Mononuclear cell (primary cell): ENCODE data around the gene SORCS2. TPM values are rescaled to one million over a fixed set of nuclear protein-coding genes. Genes with fewer than 3 reads are reported as not detected.

Source experiments
- H3K27me3 ChIP-seq: 2 replicates; pipeline ENCODE4 v1.6.0; 2011; ENCODE audit warnings: low read length, control low read depth; ENCODE audit not compliant: insufficient read depth
- H3K4me1 ChIP-seq: 2 replicates; pipeline ENCODE4 v1.5.1; 2011; ENCODE audit warnings: mild to moderate bottlenecking, low read length, control low read depth; ENCODE audit not compliant: insufficient read depth
- H3K4me3 ChIP-seq: 2 replicates; pipeline ENCODE4 v1.5.1; 2011; ENCODE audit warnings: mild to moderate bottlenecking, low read length, moderate library complexity
- H3K9me3 ChIP-seq: 2 replicates; pipeline ENCODE4 v1.5.1; 2011; ENCODE audit warnings: low read depth, mild to moderate bottlenecking, control low read depth, low read length
- total RNA-seq: library from RNA; depleted of rRNA; stranded (reverse); fragments of >200 nt; gene quantifications from one replicate; pipeline ENCODE4 v1.2.3, GENCODE V29; 2012

SORCS2 gene
- total RNA-seq = 0.10 TPM

GRCh38 chr4:7192252-7193029 is at the start of gene SORCS2:
TSS of gene SORCS2 (plus strand) at chr4:7192538.
- Histone ChIP-seq H3K4me1 (no peaks in the 10 kb centered on the region), H3K4me3 (no peak within 1 kb of the TSS), H3K27me3 (peaks cover 22% of the 10 kb centered on the region), H3K9me3 (no peaks in the 10 kb centered on the region)

- Histone ChIP-seq H3K27me3 (no peaks in the 10 kb centered on the region), H3K9me3 (no peaks in the 10 kb centered on the region), H3K4me1 (no peaks in the 10 kb centered on the region), H3K4me3 (no peak overlapping the region)
Observed at GRCh38 chr4:7144374-7145290, 47.7 kb upstream of the SORCS2 start.

GRCh38 chr4:7145291-7145934 is 46.9 kb upstream of the SORCS2 start:
- H3K4me1 ChIP-seq = no peaks in the 10 kb centered on the region
- no peaks in the 10 kb centered on the region for H3K27me3 ChIP-seq
- H3K4me3 ChIP-seq = no peak overlapping the region
- no peaks in the 10 kb centered on the region for H3K9me3 ChIP-seq

GRCh38 chr4:7146059-7146785 is 46.1 kb upstream of the SORCS2 start:
- Histone ChIP-seq H3K27me3 (no peaks in the 10 kb centered on the region), H3K4me1 (no peaks in the 10 kb centered on the region), H3K4me3 (no peak overlapping the region), H3K9me3 (no peaks in the 10 kb centered on the region)

- no peak overlapping the region for H3K4me3 ChIP-seq
- no peaks in the 10 kb centered on the region for H3K9me3 ChIP-seq
- no peaks in the 10 kb centered on the region for H3K4me1 ChIP-seq
- H3K27me3 ChIP-seq = no peaks in the 10 kb centered on the region
Observed at GRCh38 chr4:7146786-7147115, 45.6 kb upstream of the SORCS2 start.

GRCh38 chr4:7147261-7147660 is 45.1 kb upstream of the SORCS2 start:
- Histone ChIP-seq H3K9me3 (no peaks in the 10 kb centered on the region), H3K4me1 (no peaks in the 10 kb centered on the region), H3K27me3 (no peaks in the 10 kb centered on the region), H3K4me3 (no peak overlapping the region)

- Histone ChIP-seq H3K4me1 (no peaks in the 10 kb centered on the region), H3K4me3 (no peak overlapping the region), H3K27me3 (no peaks in the 10 kb centered on the region), H3K9me3 (no peaks in the 10 kb centered on the region)
Observed at GRCh38 chr4:7147661-7148310, 44.6 kb upstream of the SORCS2 start.

GRCh38 chr4:7148337-7148736 is 44.0 kb upstream of the SORCS2 start:
- Histone ChIP-seq H3K9me3 (no peaks in the 10 kb centered on the region), H3K4me3 (no peak overlapping the region), H3K4me1 (no peaks in the 10 kb centered on the region), H3K27me3 (no peaks in the 10 kb centered on the region)

- no peaks in the 10 kb centered on the region for H3K9me3 ChIP-seq
- no peaks in the 10 kb centered on the region for H3K4me1 ChIP-seq
- no peak overlapping the region for H3K4me3 ChIP-seq
- H3K27me3 ChIP-seq = no peaks in the 10 kb centered on the region
Observed at GRCh38 chr4:7150036-7150635, 42.2 kb upstream of the SORCS2 start.

- no peaks in the 10 kb centered on the region for H3K27me3 ChIP-seq
- no peak overlapping the region for H3K4me3 ChIP-seq
- H3K9me3 ChIP-seq = no peaks in the 10 kb centered on the region
- no peaks in the 10 kb centered on the region for H3K4me1 ChIP-seq
Observed at GRCh38 chr4:7151668-7152227, 40.6 kb upstream of the SORCS2 start.

GRCh38 chr4:7153711-7154110 is 38.6 kb upstream of the SORCS2 start:
- H3K27me3 ChIP-seq = no peaks in the 10 kb centered on the region
- H3K9me3 ChIP-seq = no peaks in the 10 kb centered on the region
- no peaks in the 10 kb centered on the region for H3K4me1 ChIP-seq
- H3K4me3 ChIP-seq = no peak overlapping the region

- Histone ChIP-seq H3K27me3 (no peaks in the 10 kb centered on the region), H3K4me3 (no peak overlapping the region), H3K4me1 (no peaks in the 10 kb centered on the region), H3K9me3 (no peaks in the 10 kb centered on the region)
Observed at GRCh38 chr4:7154351-7154981, 37.9 kb upstream of the SORCS2 start.

GRCh38 chr4:7155590-7156071 is 36.7 kb upstream of the SORCS2 start:
- H3K27me3 ChIP-seq = no peaks in the 10 kb centered on the region
- no peaks in the 10 kb centered on the region for H3K9me3 ChIP-seq
- no peaks in the 10 kb centered on the region for H3K4me1 ChIP-seq
- H3K4me3 ChIP-seq = no peak overlapping the region
